ENCODE results near the gene SMAD5.

- TF ChIP-seq, protein P1, sequence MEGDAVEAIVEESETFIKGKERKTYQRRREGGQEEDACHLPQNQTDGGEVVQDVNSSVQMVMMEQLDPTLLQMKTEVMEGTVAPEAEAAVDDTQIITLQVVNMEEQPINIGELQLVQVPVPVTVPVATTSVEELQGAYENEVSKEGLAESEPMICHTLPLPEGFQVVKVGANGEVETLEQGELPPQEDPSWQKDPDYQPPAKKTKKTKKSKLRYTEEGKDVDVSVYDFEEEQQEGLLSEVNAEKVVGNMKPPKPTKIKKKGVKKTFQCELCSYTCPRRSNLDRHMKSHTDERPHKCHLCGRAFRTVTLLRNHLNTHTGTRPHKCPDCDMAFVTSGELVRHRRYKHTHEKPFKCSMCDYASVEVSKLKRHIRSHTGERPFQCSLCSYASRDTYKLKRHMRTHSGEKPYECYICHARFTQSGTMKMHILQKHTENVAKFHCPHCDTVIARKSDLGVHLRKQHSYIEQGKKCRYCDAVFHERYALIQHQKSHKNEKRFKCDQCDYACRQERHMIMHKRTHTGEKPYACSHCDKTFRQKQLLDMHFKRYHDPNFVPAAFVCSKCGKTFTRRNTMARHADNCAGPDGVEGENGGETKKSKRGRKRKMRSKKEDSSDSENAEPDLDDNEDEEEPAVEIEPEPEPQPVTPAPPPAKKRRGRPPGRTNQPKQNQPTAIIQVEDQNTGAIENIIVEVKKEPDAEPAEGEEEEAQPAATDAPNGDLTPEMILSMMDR (IDR thresholded peaks at IDR 0.05 in 4 of 5, conservative IDR thresholded peaks at IDR 0.05 in 1 of 5): no peak
- TF ChIP-seq POLR2A (IDR thresholded peaks at IDR 0.05): no peak
Observed at GRCh38 chr5:136192015-136192525, 59.4 kb downstream of the SMAD5 start.
